PC-9 (cell line): Measurements from ENCODE around the gene ASTE1. TPM values are rescaled to one million over a fixed set of nuclear protein-coding genes. Genes with fewer than 3 reads are reported as not detected.

ENCODE experiments used
- BruUV-seq: library from RNA; stranded (reverse); fragments of 400-500 nt; replicated peaks from 2 replicates; lab custom pipeline; 2021; lab: Mats Ljungman, UMichigan
- CTCF ChIA-PET: fragments of 300-600 bp; sonication (Branson Sonifier 250); formaldehyde crosslinking; loops from one replicate; lab custom pipeline; 2022; ENCODE audit warnings: antibody characterized with exemption; lab: Charles Lee
- POLR2A ChIA-PET: fragments of 300-600 bp; sonication (Branson Sonifier 250); formaldehyde crosslinking; loops from one replicate; lab custom pipeline; 2022; ENCODE audit warnings: antibody characterized with exemption; ENCODE audit not compliant: unreplicated experiment; lab: Charles Lee
- DNase-seq, 2 experiments: peaks; one replicate each; pipeline versions ENCODE4 v3.0.0 to v3.0.0-alpha.2; 2015 to 2022; ENCODE audit warnings: mixed read lengths in 1 of 2
- H2AFZ ChIP-seq: fragments of 200-600 bp; sonication (generic); 2 replicates; pipeline ENCODE4 v1.8.1; 2017; ENCODE audit warnings: antibody characterized with exemption
- H3F3A ChIP-seq: fragments of 200-600 bp; sonication (generic); 2 replicates; pipeline ENCODE4 v1.8.1; 2017; ENCODE audit warnings: antibody characterized with exemption, mild to moderate bottlenecking, low read depth; ENCODE audit not compliant: insufficient read depth
- H3K27ac ChIP-seq: fragments of 200-600 bp; sonication (generic); 2 replicates; pipeline ENCODE4 v1.6.1; 2016; ENCODE audit warnings: mixed run types
- H3K27me3 ChIP-seq: fragments of 200-600 bp; sonication (generic); 2 replicates; pipeline ENCODE4 v1.6.1; 2016; ENCODE audit warnings: low read depth, mixed run types; ENCODE audit not compliant: insufficient read depth
- H3K36me3 ChIP-seq: fragments of 200-600 bp; sonication (generic); 2 replicates; pipeline ENCODE4 v1.6.1; 2016; ENCODE audit warnings: low read depth, mixed run types
- H3K4me1 ChIP-seq: fragments of 200-600 bp; sonication (generic); replicated peaks from 2 replicates; pipeline ENCODE4 v1.6.1; 2016; ENCODE audit warnings: mixed run types; ENCODE audit not compliant: insufficient read depth
- H3K4me2 ChIP-seq: fragments of 200-600 bp; sonication (generic); 2 replicates; pipeline ENCODE4 v1.6.1; 2017; ENCODE audit warnings: mixed run types
- H3K4me3 ChIP-seq: fragments of 200-600 bp; sonication (generic); 2 replicates; pipeline ENCODE4 v1.6.1; 2016; ENCODE audit warnings: mixed run types
- H3K79me2 ChIP-seq: fragments of 200-600 bp; sonication (generic); 2 replicates; pipeline ENCODE4 v1.6.1; 2017; ENCODE audit warnings: low read depth, mixed run types
- H3K9me2 ChIP-seq: fragments of 200-600 bp; sonication (generic); 2 replicates; pipeline ENCODE4 v1.8.1; 2017; ENCODE audit warnings: mild to moderate bottlenecking; ENCODE audit not compliant: insufficient read depth
- H3K9me3 ChIP-seq: fragments of 200-600 bp; sonication (generic); 2 replicates; pipeline ENCODE4 v1.8.1; 2016; ENCODE audit warnings: low read depth; ENCODE audit not compliant: insufficient read depth
- H4K20me1 ChIP-seq: fragments of 200-600 bp; sonication (generic); 2 replicates; pipeline ENCODE4 v1.8.1; 2017; ENCODE audit not compliant: insufficient read depth
- CTCF ChIP-seq: fragments of 200-600 bp; sonication (generic); conservative IDR thresholded peaks from 2 replicates; pipeline ENCODE4 v1.6.1; 2017; ENCODE audit warnings: mixed run types, antibody characterized with exemption, mild to moderate bottlenecking, moderate library complexity
- EZH2 ChIP-seq: fragments of 200-600 bp; sonication (generic); IDR thresholded peaks from 2 replicates; pipeline ENCODE4 v1.8.0; 2017; ENCODE audit warnings: antibody characterized with exemption, low read depth
- intact Hi-C: fragments of 100-400 bp; cut with micrococcal nuclease; formaldehyde crosslinking; loops from one replicate; pipeline ENCODE4 v1.10.0; 2022; ENCODE audit not compliant: unreplicated experiment
- total RNA-seq: library from RNA; stranded (reverse); gene quantifications from 2 replicates; pipeline ENCODE4 v1.2.3, GENCODE V29; 2021

ASTE1 gene
- total RNA-seq, 1 experiment from 2014 or later: 3.9 TPM

- no peaks in the 10 kb centered on the region for H4K20me1 ChIP-seq
- H3K4me3 ChIP-seq: no peak overlapping the region
- ChIA-PET POLR2A (no interaction called here), CTCF (no interaction called here)
- H3K9me3 ChIP-seq: no peaks in the 10 kb centered on the region
- H2AFZ ChIP-seq: no peak overlapping the region
- BruUV-seq: no TSS peak
- H3K4me2 ChIP-seq: no peak overlapping the region
- H3K27ac ChIP-seq: no peak overlapping the region
- no peaks in the 10 kb centered on the region for H3K27me3 ChIP-seq
- no peaks in the 10 kb centered on the region for H3K4me1 ChIP-seq
- no peak for TF ChIP-seq CTCF
- no peak for TF ChIP-seq EZH2
- no peaks in the 10 kb centered on the region for H3F3A ChIP-seq
- H3K9me2 ChIP-seq: no peaks in the 10 kb centered on the region
- intact Hi-C loops: no loop called here
- H3K79me2 ChIP-seq: no peaks in the 10 kb centered on the region
- no peaks in the 10 kb centered on the region for H3K36me3 ChIP-seq
- DNase-seq: no peak
These were observed 55.4 kb downstream of the ASTE1 start for GRCh38 chr3:130971208-130971607.

DNA sequence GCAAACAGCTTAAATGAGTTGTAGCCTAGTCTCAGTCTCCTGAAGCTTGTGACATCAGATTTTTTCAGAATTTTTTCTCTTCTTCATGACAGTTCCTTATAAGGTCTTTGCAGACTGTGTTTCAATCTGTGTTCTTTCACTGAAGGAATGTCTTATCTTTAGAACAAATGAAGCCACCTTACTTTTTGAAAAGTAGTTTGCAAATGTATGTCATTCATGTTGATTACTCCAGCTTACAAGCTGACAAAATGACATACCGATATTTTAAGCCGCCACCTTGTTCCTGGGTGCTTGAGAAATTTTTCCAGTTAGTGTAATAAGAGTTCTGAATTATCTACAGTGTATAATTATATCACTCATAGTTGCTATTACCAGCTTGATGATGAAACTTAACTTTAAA, 57.0 kb downstream of the ASTE1 start:
- intact Hi-C loops: no loop called here

DNA sequence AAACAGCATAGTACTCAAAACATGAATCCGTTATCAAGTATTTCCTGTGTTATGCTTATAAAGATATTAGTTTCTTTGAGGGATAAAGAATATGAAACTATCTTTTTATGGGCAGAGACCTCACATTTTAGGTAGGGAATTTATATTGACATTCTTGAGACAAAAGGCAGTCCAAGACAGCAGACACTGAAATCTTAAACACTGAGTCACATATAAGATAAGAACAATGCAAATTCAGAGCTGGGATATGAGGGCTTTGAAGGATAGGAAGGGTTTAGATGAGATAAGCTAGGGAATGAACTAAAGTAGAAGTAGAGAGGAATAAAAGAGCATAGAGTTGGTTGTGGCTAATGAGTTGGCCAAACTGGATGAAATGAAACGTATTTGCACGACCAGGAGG, 58.4 kb downstream of the ASTE1 start:
- no peaks in the 10 kb centered on the region for H4K20me1 ChIP-seq
- no peak overlapping the region for H2AFZ ChIP-seq
- DNase-seq: no peak
- H3K79me2 ChIP-seq: no peaks in the 10 kb centered on the region
- no peaks in the 10 kb centered on the region for H3K9me3 ChIP-seq
- no peaks in the 10 kb centered on the region for H3K27me3 ChIP-seq
- H3K4me3 ChIP-seq: no peak overlapping the region
- H3F3A ChIP-seq: no peaks in the 10 kb centered on the region; the same call in 1 of the 2 replicates
- H3K27ac ChIP-seq: no peak overlapping the region
- H3K4me1 ChIP-seq: peaks cover 7% of the 10 kb centered on the region
- intact Hi-C loops: no loop called here
- no TSS peak for BruUV-seq
- ChIA-PET CTCF (no interaction called here), POLR2A (no interaction called here)
- H3K4me2 ChIP-seq: no peak overlapping the region
- no peak for TF ChIP-seq CTCF
- TF ChIP-seq EZH2: no peak
- H3K36me3 ChIP-seq: no peaks in the 10 kb centered on the region
- no peaks in the 10 kb centered on the region for H3K9me2 ChIP-seq

More for the DNA sequence above, 57.0 kb downstream of the ASTE1 start:
- no peaks in the 10 kb centered on the region for H3F3A ChIP-seq
- H3K4me2 ChIP-seq: no peak overlapping the region
- no peaks in the 10 kb centered on the region for H3K9me2 ChIP-seq
- TF ChIP-seq EZH2: no peak
- TF ChIP-seq CTCF: no peak
- no peak overlapping the region for H3K27ac ChIP-seq
- no peak overlapping the region for H3K4me3 ChIP-seq
- no peaks in the 10 kb centered on the region for H3K79me2 ChIP-seq
- no peaks in the 10 kb centered on the region for H3K36me3 ChIP-seq
- ChIA-PET POLR2A (no interaction called here), CTCF (no interaction called here)
- no peaks in the 10 kb centered on the region for H4K20me1 ChIP-seq
- H2AFZ ChIP-seq: no peak overlapping the region
- no peaks in the 10 kb centered on the region for H3K27me3 ChIP-seq
- no TSS peak for BruUV-seq
- no peak for DNase-seq
- H3K4me1 ChIP-seq: no peaks in the 10 kb centered on the region
- H3K9me3 ChIP-seq: no peaks in the 10 kb centered on the region
